DMS114 treated with DMSO at 0.1 percent for 48 hours (cell line): ENCODE measurements around the gene RGS6.

Experiments used
- DNase-seq: peaks from one replicate; lab custom pipeline; 2025; ENCODE audit not compliant: unreplicated experiment; lab: John Stamatoyannopoulos, UW

The RGS6 gene

DNA sequence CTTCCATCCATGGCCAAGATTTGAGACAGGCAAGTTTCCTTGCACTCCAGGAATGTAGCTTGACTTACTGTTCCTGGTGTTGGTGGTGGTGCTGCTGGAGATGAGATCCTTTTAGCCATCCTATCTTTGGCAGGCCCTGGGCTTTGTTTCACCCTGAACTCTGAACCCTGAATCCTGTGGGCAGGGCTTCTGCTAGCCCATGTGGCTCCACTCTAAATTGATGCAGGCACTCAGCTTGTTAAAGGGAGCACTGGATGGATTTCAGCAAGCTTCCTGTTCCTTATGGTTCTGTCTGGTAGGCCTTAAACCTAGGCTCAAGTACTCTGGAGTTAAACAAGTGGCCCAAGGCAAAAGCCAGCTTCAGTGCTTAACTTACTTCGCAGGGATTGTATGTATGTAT, 138.2 kb downstream of the RGS6 start:
- no peak for DNase-seq

DNA sequence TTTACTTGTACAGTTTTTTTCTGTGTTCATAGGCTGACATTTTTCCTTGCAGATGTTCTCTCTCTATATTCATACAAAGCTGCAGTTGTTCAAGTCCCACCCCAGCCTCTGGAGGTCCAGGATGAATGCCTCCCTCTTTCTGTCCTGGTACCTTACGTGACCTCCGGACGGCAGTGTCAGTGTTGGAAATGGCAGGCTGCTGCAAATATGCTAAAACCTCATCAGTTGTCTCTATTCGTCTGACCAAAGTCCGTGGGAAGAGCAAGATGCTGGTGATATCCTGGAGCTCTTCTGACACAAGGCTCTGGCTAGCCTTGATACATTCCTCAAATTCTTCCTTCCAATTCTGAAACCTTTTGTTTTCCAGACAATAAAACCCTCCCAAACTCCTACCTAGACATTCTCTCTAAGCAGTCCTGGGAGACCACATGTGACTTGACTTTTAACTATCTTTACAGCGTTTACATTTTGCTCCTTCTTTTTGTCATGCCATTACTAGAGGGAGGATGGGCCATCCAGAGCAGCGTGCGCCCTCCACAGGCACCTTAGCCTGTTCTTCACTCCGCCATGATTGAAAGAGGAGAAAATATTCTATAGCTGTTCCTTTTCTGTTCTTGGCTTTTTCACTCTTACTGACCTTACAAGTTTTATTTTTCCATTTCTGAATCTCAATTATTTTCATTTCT, 143.6 kb downstream of the RGS6 start:
- DNase-seq: no peak

DNA sequence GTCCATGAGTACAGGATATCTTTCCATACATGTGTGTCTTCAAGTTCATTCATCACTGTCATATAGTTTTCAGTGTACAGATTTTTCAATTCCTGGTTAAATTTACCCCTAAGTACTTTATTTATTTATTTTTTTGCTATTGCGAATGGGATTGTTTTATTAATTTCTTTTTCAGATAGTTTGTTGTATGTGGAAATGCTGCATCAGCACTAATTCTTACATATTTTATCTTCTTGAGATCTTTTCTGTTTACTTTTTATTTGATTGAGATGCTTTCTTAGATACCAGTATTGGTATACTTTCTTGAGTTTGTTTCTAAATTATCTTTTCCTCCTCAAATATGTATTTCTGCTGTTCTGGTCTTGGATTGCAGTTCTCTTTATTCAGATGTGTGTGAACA, 148.9 kb downstream of the RGS6 start:
- DNase-seq: no peak

DNA sequence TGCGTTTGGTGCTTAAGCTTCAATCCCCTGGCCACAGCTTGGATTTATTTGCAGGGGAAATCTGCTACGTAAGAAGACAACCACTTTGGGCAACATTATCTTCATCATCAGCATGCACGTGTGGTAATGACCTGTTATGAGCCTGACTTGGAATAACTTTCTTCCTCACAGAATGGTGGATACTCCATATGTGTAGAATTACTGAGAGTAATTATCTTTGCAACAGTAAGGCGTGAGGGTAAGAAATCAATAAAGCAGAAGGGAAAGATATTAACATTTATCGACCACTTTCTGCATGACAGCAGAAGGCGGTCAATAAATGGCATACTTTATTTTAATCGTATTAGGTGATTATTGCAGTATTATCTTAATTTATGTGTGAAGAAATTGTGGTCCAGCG, 152.7 kb downstream of the RGS6 start:
- DNase-seq: no peak

DNA sequence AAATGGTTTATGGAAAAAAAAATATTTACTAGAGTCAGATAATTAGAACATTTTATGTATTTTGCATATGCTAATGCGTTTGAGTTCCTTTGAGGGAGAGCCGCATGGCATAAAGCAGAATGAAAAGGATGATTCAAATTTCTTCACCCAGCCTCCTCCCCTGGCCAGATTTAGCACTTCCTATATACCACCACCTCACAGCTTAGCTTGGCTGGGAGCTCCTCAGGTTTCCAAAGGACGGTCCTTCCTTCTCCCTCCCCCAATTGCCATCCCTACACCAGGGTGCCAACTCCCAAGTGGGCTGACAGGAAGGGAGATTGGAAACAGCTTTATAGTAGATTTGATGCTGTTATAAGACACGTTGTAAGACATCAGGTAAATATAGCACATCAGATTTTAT, 157.4 kb downstream of the RGS6 start:
- DNase-seq: no peak

DNA sequence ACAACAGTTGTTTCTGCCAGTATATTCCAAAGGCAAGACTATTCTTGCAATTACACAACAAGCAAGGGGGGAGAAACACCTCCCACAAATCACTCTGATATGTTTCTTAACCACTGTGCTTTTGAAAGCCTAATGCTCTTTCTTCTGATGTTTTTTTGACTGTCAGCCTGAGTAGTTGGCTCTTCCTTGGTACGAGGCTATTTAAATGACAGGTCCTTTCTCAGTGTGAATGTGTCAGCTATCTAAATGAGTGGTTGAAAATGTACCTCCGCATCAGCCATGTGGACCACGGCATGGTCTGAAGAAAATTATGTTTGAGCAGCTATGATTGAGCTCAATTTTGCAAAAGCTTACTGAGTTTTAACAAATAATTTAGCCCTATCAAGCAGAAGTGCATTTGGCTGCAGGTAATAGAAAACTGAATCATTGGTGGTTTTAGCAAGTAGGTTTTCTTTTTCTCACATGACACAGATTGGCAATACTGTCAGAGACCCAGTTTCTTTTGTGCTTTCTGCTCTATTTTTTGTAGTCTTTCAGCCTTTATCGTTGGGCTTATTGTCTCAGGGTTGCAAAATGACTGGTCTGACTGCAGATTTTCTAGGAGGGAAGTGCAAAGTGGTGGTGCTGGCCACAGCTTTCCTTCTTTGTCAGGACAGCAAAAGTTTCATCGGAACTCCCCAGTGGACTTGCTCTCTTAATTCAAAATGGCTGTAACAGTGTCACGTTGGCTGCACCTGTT, 162.8 kb downstream of the RGS6 start:
- no peak for DNase-seq

DNA sequence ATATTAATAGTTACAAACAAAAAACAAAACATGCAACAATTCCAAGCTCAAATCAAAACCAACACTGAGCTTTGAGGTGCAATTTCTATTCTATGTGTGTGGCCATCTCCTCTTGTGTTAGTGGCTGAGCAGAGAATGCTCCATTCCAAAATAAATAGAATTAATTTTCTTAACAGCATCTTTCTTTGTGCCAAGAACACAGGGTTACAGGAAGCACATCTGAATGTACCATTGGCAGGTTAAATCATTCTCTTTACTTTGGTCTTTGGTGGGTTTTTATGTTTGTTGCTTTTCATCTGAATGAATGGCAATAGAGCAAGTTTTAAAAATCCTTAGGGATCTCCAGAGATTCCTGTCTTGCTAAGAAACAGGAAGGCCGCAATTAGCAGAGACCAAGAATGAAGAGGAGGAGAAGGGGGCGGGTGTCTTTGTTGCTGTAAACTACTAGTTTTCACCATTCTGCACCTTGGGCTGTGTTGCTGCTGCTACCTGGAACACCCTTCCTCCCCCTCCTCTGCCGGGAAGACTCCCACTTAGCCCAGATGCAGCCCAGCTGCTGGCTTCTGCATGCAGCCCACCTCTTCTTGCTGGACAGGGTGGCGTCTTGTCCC, 165.0 kb downstream of the RGS6 start:
- no peak for DNase-seq

DNA sequence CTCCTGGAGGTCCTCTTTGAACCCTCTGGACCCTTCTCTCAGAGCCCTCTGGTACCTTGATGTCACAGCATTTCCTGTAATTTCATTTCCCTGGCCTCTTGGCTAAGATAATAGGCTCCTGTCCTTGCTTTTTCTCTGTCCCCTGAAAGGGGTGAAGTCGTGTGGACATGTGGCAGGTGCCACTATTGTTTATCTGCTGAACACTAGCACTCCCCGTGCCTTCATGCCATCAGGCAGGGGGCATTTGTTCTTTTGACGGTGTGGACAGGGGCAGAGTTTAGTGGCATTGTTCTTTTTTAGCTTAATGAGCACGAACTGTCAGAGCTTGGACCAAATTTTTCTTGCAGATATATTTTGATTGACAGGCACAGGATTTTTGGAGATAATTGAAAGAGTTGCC, 166.0 kb downstream of the RGS6 start:
- DNase-seq: no peak

DNA sequence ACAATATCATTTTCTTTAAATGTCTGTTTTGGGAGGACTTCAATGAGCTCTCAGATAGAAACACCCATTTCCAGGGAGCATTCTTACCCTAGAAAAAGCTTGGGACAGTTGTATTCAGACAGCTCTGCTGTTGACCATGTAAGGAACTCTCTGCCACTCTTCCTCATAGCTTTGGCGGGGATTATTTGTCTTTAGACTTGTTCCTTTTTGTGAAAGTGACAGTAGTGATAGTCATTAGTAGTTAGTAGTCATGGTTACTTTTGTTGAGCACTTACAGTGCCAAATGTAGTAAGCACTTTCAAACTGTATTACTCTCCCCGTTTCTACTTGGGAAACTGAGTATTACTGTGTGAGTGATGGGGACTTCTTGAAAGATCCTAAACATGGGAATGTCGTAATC, 167.3 kb downstream of the RGS6 start:
- no peak for DNase-seq

DNA sequence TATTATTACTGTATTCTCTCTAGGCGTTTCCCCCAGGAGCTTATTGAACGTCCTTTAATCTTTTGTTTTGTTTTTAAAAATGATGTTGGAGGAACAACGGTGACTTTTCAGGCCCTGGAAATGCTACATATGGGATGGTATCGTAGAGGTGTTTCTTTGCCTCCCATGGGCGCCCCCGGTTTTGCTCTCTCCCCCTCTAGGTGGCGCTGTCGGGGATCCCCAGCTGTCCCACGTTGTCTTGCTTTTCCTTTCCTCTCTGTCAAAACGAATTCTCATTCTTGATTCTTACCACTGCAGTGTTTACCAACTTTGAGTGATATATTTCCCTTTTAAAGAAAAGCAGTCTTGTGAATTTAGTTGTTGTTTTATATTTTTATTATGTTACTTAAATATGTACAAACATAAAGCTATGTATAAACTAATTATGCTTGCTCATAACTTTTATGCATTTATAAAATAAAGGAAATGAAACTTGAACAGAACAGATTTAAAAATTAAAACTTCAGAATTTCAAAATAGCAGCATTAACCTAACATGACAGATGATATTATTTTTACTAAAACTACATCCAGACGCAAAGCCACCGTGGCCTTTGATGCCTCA, 171.9 kb downstream of the RGS6 start:
- DNase-seq: no peak

DNA sequence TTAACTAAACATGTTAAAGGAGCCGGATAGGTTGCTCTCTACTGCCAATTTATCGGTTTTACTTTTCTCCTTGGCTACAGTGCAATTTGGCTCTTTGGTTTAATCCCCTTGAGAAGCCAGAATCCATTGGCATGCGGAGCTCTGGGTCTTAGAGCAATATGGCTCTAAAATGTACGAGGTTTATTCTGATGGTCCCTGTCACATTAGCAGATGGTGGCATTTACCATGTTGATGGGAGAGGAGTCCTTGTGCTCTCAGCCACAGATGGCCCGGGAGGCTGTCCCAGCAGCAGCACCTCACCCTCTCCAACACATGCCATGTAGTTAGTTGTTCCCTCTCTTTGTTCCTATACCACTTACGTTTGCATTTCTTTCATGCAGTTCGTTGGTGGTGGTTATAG, 179.7 kb downstream of the RGS6 start:
- DNase-seq: no peak

DNA sequence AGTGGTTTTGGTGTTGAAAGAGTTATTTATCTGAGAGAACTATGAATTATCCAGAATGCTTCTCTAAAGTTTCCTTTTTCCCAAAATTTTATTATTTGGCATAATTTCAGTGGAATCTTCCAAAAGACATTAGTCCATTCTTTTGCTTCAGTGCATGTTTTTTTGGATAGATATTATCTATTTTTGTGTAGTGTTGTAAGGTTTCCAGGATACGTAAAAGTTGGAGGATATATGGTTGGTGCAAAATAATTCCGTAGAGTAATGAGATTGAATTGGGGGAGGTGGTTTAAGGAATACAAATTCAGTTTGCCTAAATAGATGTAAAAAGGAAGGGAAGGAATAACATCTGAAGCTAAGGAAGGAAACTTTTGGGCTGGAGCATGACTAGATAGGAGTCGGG, 186.6 kb downstream of the RGS6 start:
- DNase-seq: no peak

DNA sequence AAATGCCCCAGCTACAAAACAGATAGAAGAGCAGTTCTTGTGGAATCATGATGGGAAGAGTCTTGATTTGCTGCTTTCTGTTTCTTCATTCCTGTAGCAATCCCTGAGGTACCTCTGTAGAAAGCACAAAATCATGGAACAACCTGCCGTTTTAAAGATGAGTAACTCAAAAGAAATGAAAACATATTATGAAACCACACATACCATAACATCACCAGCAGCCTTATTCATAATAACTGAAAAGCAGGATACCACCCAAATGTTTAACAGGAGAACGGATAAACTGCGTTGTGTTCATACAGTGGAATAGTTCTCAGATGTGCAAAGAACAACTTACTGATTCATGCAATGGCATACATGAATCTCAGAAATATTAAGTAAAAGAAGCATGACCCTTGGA, 188.1 kb downstream of the RGS6 start:
- DNase-seq: no peak

DNA sequence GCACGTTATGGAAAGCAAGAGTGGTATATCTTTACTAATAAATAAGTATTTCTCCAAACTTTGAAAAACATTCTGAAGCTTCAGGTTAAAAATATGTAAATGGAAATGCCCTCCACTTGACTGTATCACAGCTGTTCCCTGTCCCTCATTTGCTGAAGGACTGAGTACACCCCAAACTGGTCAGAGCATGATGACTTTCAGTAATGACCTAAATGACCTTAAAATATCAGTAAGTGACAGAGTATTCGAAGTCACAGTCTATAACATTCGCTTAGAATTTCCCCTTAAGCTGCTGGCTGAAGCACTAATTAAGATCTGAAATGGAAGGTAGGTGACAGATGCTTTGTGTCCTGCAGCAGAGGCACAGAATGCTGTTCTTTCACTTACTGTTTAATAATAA, 191.5 kb downstream of the RGS6 start:
- DNase-seq: no peak

DNA sequence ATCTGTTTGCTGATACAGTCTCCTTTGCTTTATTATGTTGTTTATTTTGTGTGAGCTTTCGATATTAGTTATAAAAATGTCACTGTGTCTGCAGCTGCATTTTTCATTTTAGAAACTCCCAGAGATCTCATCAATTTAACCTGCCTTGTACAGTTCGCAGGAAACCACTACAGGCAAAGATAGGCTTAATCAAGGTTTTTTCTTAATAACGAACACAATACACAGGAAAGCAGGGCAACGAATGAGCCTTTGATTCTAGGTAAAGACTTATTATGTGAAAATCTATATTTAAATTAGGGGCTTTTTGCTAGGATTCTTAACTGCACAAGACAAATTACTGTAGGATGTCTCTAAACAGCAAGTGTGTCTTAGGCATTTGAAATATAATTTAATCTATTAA, 191.9 kb downstream of the RGS6 start:
- no peak for DNase-seq

DNA sequence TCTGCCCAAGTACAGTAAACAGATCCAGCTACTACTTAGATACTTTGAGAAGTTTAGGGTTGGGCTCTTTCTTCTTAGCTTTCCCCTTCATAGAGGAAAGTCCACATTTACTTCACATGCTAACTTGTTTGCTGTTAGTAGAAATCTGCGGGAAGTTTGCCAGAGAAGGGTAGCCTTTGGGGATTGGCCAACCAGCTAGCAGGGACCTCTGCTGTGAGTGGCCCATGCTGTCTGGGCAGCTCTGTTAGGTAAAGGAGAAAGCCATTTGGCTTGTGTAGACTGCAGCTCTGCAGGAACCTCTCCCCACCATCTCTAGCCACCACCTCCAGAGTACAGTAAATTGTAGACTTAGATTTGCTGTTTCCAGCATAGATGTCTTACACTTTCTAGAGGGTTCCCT, 193.9 kb downstream of the RGS6 start:
- DNase-seq: no peak

DNA sequence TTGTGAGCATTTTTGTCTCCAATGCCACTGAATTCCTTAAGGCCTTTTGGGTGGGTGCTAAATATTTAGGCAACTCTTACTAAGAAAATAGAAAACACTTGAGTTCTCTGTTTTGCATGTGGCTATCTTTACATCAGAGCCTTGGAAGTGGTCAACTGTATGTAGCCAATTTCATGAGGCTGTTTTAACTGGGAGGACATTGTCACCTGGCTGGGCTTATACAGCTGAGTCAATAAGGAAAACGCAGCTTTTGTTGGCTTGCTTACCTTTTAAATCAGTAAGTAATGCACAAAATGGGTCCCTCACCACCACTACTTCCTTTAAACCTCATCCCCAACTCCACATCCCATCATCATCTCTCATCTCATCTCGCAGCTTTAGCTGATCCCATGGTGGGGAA, 194.3 kb downstream of the RGS6 start:
- no peak for DNase-seq

DNA sequence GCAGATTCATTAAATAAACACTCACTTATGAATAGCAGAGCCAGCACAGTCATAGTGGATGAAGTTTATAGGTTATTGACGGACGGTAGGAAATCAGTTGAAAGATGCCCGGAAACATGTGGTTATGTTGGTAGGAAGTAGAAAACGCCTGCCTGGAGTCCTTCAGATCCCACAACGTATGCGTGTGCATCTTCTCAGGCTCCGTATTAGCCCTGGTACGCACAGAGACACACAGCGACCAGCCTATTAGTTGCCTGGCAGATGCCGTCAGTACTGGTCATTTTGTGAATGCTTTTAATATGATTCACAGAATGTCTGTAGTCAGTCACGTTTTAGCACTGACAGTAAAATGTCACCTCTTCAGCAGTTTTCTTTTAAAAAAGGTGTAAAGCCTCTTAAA, 196.4 kb downstream of the RGS6 start:
- DNase-seq: no peak

DNA sequence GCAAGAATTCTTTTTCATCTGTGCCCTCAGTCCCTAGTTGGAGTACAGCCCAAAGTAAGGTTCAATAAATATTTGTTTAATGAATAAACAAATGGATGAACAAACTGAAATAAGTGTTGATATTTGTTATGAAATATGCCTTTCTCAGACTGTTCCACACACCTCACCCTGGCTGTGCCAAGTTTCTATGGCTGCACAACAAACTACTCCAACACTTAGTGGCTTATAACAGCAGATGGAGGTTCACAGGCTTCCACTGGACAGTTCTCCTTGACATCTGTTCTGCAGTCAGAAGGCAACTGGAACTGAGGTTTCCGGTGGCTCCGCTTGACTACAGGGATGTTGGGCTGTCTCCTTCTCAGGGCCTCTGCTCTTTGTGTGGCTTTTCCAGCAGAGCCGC, 197.1 kb downstream of the RGS6 start:
- no peak for DNase-seq

DNA sequence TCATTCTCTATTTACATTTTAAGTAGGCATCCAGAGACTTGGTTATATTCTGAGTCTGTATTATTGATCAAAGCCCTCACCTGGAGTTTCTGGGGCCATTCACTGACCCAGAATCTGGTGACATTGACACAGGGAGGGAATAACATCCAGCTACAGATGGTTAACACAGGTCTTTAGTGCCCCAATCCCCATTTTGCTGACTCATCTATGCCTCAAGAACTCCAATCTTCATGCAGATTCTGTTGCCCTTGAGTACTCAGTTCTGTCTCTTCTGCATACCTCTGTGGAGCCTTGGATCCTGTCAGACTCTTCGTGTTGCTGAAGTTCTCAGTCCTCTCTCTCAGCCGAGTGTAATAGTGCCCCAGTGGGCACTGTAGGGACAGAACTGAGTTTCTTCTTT, 208.9 kb downstream of the RGS6 start:
- no peak for DNase-seq

DNA sequence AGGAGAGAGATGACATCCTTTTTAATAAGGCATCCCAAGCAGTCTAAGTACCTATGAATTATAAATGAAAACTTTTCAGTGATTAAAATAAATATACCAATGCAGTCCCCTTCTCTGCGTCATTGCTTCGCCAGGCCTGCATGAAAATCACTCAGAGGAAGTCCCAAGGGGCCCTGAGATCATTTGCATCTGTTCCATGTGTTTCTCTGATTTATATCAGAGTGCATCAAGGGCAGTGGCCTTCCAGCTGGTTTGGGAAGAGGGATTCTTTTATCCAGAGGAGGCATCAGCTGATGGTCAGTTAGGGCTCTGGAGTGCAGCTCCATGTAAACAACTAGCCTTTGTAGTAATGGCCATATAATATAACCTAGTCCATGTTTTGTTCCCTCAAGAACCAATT, 210.1 kb downstream of the RGS6 start:
- no peak for DNase-seq

DNA sequence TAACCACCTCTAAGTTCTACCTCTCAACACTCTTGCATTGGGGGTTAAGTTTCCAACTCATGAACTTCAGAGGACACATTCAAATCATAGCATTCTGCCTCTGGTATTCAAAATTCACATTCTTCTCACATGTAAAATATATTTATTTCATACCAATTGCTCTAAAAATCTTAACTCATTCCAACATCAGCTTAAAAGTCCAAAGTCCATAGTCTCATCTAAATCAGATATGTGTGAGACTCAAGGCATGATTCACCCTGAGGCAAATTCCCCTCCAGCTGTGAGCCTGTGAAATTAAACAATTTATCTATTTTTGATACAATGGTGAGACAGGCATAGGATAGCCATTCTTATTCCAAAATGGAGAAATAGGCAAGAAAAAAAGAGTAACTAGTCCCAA, 214.0 kb downstream of the RGS6 start:
- no peak for DNase-seq
